HG03558 (cell line): ENCODE measurements around the gene SMYD2.

Experiments used
- ATAC-seq: cut with Tn5 transposase; IDR thresholded peaks from one replicate; pipeline ENCODE4 v1.9.1; 2021; ENCODE audit warnings: moderate number of reproducible peaks; ENCODE audit not compliant: unreplicated experiment; ENCODE audit errors: extremely low read depth

The SMYD2 gene

DNA sequence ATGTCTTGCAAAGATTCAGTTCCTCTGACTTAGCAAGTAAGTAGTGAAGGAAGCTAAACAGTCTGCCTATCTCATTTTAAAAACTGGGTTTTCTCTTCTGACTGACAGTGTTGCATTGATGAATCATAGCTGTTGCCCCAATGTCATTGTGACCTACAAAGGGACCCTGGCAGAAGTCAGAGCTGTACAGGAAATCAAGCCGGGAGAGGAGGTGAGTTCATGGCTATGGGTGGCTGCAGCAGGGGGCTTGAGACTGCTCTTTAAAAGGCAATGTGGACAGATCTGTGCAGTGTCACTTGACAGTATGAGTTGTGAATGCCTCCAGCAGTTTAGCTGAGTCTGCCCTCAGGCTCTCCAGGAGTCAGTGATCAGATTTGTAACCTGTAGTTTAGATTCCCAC, 46.6 kb downstream of the SMYD2 start:
- no peak for ATAC-seq

DNA sequence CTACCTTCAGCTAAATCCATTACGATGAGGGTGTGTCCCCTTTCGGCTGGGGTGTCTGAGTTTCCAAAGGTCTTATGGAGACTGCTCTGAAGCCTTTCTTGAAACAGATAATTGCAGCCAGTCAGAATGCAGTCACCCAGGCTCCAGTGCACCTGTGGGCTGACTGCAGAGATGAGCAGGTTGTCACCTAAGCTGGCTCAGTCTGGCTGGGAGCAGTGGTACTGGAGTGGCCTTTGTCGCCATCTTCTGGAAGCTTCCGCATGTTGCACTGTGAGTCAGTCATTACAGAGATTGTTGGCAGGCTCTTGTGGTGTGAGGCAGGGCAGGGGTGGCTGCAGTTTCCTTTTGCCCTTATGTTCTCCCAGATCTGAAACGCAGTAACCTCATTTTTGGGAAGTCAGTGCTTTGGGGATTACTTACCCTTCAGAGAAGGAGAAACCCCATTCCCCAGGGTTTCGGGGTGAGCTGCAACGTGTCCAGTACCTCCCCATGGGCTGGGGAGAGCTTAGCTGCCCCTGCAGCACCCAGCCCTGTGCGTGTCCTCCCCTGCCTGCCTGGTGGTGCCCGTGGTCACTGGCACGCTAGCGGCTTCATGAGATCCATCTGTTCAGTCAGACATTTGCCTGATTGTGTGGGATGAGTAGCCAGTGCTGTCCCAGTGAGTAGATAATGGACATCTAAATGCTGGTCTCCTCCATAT, 48.0 kb downstream of the SMYD2 start:
- ATAC-seq, result peak; percentile 92

DNA sequence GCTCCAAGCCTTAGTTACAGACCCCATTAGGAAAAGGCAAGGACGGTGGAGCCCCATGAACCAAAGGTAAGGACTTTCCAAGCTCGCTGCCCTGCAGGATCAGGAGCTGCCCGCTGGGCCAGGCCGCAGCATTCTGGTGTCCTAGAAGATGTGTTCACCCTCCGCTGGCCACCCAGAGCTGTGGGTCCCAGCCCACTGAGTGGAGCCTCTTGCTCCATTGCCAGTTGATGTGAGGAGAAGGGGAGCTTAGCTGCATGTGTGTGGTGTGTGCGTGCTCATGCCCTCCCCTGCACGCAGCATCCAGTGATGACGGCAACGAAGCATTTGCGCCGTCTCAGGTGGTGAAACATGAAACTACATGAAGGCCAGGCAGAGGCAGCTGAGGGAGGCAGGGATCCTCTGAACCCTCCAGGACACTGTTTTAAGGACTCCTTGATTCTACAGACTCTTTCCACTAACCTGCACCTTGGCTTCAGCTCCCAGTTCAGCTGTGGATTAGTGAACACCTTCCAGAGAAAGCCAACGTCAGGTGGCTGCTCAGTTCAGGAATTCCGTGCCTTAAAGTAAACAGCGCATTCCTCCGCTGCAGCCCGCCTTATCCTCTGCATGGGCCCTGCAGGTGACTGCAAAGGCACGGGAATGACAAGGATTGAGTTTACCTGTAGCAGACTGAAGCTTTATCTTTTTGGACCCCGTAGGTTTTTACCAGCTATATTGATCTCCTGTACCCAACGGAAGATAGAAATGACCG, 48.7 kb downstream of the SMYD2 start:
- ATAC-seq, result no peak

DNA sequence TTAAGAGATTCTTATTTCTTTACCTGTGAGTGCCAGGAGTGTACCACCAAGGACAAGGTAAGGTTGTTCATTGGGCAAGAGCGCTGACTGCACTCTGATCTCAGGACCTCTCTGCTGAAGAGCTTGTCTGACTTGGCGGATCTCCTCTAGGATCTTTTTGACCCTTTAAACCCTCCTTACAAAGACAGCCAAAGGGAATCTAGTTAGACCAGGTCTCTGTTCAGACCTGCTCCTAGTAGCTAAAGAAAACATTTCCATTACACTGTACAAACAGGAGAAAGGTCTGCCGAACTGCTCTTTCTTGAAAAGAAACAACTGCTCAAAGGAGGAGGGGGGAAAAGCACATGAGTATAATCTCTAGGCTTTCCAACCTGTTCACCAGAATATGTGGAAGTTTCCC, 49.3 kb downstream of the SMYD2 start:
- no peak for ATAC-seq

DNA sequence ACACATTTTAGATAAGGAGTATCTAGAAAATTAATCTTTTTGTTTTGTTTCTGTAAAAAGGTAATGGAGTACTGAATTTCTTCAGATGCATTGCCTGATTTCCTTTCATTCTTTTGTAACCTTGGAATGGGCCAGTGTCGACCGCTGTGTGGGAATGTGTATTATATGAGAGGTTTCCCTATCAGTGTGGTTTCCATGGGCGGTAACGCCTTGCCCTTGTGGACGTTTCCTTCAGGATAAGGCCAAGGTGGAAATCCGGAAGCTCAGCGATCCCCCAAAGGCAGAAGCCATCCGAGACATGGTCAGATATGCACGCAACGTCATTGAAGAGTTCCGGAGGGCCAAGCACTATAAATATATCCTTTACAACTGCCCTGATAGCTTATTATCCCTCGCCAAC, 49.8 kb downstream of the SMYD2 start:
- no peak for ATAC-seq

DNA sequence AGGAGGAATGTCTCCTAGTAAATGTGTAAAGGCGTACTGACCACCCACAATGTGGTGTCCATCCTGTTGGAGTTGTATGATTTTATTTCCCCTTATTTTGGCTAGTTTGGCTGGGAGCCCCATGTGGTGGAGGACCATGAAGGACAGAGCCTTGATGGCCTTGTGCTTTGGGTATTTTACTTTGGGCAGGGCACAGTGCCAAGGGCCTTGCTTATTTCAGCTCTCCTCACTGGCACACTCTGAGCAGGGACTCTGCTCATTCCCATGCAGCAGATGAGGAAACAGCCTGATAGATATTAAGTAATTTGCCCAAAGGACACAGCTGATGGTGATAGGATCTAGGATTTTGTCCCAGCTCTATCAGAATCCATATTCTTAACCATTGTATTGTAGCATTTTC, 50.2 kb downstream of the SMYD2 start:
- ATAC-seq, result no peak

DNA sequence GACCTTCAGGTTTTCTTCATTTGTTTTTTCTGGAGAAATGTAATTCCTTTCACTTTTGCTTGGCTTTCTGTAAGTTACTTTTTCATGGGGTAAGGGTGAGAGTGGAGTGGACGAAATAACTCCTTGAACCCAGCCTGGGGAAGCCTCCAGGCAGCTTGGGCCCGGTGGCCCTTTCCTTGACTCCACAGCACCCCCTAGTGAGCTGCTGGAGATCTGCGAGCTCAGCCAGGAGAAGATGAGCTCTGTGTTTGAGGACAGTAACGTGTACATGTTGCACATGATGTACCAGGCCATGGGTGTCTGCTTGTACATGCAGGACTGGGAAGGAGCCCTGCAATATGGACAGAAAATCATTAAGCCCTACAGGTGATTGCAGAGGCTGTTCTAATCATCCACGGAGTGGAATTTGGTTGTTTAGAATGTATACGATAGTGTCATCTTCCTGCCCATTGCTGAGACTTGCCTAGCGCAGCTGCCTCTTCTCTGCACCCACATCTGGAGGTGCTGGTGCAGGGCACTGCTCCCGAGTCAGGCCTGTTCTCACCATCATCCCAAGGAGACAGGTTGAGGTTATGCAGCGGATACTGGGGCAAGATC, 51.0 kb downstream of the SMYD2 start:
- ATAC-seq, result no peak

DNA sequence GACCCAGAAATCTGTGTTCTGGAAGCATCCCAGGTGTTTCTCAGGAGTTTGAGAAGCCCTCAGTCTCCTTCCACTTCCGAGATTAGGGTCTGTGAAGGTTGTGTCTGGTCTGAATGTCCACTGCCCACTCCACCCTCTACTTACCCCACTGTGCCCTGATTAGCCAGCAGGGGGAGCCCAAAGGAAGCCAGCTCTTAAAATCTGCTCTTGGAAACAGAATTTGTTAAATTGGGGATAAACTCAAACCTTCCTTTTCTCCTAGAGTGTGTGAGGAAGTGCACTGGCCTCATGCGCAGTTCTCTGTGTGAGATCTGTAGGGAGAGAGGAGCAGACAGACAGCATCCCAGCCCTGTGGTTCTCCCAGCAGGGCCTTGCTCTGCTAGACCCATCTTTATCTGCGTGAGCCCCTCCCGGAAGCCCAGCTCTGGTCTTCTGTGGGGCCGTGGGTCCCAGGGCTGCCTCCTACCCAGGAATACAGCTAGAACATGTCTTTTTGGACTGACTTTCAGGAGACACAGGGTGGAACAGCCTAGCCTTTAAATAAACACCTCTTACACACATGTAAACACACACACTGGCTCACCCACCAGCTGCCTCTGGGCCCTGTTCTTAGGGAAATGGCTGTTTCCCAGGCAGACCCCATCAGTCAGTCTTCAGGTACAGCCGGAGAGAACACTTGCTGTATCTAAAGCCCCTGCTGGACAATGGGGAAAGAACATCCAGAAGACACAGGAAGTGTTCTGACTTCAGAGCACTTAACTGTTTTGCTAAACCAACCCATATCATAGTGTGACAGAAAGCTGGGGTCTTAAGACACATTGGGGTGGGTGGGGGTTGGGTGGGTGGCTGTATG, 52.2 kb downstream of the SMYD2 start:
- ATAC-seq, result no peak

DNA sequence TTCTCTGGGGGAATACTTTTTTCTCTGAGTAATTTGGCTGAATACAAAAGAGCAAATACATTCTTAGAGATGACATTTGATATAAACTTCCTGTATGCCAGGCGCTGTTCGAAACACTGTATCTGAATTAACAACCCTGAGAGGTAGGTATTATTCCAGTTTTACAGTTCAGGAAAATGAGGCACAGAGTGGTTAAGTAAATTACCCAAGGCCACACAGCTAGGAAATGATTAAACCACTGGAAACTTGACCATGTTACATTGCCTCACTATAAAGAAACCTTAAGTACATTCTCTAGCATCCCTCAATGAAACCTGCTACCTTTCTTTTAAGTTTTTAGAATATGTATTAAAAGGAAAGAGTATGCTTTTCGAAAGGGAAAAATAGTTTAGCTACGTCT, 54.6 kb downstream of the SMYD2 start:
- ATAC-seq, result no peak

DNA sequence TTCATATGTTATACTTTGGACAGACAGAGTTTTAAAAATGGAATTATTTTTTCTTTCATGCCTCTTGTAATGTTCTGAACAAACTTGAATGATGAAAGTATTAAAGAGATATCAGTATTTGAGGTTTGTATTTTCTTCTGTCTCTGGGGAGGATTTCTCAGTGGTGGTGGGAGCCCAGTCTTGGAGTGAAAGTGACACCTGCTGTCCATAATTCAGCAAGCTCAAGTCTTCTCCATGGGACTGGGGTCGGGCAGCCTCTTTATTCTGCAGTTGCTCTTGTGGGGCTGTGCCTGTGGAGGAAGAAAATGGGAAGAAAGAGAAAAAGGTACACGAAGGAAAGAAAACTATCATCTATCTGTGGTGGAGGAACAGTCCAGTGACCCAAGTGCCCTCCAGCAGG, 56.1 kb downstream of the SMYD2 start:
- no peak for ATAC-seq

DNA sequence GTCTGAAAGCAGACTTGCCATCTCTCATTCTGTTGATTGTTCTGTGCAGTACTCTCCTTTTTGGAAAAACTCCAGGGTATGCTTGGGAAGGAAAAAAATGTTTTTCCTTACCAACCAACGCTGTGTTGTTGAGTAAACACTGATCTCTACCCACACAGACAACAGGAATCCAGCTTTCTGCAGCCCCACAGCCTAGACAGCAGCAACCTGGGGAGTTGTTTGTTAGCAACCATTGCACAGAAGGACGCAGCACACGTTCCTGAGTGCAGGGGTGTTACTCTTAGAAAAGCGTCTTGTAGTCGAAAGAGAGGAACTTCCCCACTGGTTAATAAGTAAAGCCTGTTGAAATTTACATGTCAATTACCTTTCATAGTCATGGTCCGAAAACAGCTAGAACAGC, 56.6 kb downstream of the SMYD2 start:
- ATAC-seq, result no peak

DNA sequence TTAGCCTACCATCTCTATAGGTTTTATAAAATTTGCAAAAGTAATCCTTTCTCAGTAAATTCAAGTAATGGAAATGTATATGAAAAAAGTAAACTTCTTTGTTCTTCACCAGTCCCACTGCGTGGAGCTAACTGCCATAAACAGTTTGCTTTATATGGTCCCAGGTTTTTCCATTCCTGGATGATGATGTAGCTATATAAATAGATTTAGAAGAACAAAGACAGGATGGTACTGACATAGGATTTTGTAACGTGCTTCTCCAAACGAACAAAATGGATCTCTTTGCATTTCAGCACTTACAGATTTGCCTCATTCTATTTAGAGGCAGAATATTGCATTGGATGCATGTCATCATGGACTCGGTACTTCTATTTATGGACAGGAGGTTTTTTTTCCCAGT, 57.3 kb downstream of the SMYD2 start:
- ATAC-seq, result no peak

DNA sequence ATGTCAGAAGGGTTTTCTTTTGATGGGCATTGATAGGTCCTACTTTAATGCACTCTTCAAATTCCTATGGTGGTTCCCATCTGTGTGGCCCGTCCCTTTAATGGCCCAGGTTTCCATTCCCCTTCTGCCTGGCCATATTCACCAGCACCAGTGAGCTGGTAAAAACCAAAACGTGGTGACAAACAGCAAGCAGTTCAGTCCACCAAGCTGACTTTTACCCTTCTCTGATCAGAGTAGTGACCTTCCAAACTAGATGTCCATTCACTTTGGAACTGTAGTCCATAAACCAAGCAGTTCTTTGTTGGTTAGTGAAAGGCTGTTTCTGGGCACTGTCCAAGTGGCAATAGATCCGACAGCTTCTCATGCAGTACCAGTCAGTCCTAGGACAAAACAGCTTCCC, 60.5 kb downstream of the SMYD2 start:
- ATAC-seq, result no peak

DNA sequence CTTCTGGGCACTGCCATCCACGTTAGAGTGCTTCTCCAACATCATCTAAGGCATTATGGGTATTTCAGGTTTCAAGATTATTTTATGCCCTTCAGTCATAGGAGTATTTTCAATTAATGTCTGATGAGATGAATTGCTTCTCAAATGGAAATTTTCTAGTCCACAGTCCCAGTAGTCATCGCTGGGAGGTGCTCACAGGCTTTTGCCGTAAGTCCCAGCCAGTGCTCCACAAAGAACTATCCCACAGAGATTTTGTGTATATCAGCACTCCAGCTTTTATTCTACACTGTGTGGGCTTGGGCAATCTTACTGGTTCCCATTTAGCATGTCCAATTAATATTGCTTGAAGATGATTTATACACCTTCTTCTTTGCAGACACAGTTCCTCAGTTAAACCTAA, 61.0 kb downstream of the SMYD2 start:
- no peak for ATAC-seq

DNA sequence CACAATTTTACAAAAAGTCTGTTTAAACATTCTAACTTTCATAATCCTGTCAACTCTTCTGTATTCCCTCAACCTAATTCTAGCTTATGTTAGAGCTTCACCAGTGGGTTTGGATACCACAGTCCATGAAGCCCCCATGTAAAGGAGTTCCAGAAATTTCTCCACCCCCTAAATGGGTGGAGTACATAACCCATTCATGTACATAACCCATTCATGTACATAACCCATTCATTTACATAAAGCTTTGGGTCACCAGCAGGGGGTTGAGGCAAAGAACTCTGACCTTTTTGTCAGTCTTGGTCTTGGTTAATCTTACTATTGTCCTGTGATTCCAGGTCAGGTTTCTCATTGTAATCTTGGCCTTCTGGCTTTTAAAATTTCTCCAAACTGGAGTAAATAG, 61.6 kb downstream of the SMYD2 start:
- no peak for ATAC-seq

DNA sequence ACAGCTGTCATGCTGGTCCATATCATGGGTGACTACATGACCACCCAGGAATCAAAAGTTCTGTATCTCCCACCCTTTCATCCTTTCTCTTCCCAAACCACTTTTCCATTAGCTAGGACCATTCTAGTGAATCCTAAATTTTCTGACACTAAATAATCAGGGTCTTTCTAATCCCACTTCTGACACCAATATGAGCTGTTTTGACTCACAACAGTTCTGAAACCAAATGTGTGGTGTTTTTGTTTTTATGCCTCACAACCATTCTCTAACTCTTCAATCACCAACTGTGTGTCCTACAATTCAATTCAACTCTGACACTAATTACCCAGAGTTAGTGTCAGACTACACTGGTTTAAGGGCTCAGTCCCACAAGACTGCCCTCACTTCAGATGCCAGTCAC, 63.9 kb downstream of the SMYD2 start:
- ATAC-seq, result no peak

DNA sequence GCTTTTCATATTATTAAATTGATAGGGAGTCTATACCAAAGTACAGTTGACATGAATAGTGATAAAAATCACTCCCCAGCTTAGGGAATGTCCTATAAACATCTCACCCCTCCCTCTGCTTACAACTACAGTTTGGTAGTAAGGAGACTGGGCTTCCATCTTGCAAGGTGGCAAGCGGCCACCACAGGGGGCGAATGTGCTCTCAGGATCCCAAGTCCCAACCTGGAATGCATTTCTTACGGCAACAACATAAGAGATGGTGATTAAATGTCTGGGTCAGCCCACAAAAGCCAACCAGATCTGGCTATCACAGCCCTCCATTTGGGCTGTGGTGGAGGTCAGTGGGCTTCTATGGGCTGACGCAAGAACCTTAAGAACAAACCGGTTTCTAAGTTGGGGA, 68.0 kb downstream of the SMYD2 start:
- no peak for ATAC-seq

DNA sequence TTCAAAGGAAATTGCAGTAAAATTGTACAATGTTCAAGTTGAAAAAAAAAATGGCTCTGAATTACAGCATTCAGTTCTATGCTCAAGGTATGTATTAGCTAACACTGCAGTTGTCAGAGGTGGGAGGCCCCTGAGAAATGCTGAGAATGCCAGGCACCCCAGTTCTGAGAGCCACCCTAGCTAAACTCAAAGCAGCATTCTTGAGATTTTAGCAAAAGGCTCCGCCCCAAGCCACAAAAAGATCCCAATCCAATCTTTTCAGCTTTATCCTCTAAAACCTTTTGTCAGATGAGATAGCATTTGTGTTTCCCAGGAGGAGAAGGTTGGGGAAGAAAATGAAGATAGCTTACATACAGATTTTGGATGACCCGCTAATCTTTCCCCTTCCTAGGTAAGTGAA, 68.8 kb downstream of the SMYD2 start:
- no peak for ATAC-seq

DNA sequence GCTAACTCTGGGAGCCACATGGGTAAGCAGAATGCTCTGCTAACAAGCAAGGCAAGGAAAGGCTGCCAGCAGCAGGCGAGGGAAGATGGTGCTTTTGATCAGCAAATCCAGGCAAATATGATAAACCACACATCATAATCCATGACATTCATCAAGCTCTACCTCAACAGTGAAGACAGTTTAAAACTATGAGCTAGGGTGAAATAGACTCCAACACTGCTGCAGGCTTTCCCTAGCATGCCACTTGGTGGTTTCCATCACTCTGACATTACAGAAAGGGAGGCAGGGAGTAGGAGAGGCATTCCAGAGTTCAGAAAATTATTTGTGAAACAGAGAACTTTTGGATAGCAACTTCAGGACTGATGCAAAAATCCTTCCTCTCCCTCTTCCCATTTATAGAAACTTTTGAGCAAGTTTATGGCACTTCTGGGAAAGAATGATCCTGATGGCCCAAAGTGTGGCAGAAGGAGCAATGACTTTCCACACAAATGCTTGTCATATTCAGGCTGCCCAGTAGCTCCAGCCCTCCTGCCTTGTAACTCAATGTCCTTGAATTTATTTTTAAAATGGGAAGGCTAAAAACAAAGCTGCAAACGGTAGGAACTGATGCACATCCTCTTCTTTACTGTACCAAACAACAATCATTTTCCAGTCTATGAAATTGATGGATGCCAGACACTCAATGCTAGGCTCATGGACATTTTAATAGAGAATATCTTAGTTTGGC, 70.8 kb downstream of the SMYD2 start:
- no peak for ATAC-seq

DNA sequence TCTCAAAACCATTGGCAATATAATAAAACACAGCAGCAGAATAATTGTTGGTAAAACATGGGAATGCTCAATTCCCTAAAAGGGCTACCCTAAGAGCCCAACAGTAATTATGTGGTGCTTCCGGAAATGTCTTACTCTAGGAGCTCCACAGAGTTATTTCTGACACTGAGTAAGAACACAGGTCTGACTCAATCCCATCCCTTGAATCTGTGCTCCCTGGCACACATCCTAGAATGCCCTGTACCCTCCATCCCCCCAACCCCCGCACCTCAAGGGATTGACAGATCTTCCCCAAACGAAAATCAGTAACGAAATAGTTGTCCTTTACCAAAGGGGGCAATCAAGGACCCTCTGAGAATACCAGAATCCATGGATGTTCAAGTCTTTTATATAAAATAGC, 71.9 kb downstream of the SMYD2 start:
- no peak for ATAC-seq
